HepG2 (cell line): ENCODE measurements around the gene ERF. TPM values are rescaled to one million over a fixed set of nuclear protein-coding genes. Genes with fewer than 3 reads are reported as not detected.

Experiments
- ARNTL ChIP-seq: sonication (generic); formaldehyde crosslinking; IDR thresholded peaks from 2 replicates; pipeline ENCODE4 v1.4.0; 2020; ENCODE audit warnings: mild to moderate bottlenecking, missing genetic modification reagents
- EED ChIP-seq: sonication (generic); formaldehyde crosslinking; IDR thresholded peaks from 2 replicates; pipeline ENCODE4 v1.5.0; 2020; ENCODE audit warnings: mild to moderate bottlenecking, missing genetic modification reagents
- ERF ChIP-seq: IDR thresholded peaks from 2 replicates; pipeline ENCODE4 v1.6.1; 2018; ENCODE audit warnings: missing biosample characterization, missing genetic modification reagents
- FOXO4 ChIP-seq: sonication (generic); formaldehyde crosslinking; conservative IDR thresholded peaks from 2 replicates; pipeline ENCODE4 v1.8.1; 2023; ENCODE audit warnings: missing genetic modification reagents
- KLF11 ChIP-seq: IDR thresholded peaks from 2 replicates; pipeline ENCODE4 v1.6.1; 2016; ENCODE audit warnings: missing compliant biosample characterization
- KLF15 ChIP-seq: sonication (generic); formaldehyde crosslinking; IDR thresholded peaks from 2 replicates; pipeline ENCODE4 v1.8.1; 2023; ENCODE audit warnings: borderline replicate concordance, mild to moderate bottlenecking, inconsistent platforms, missing genetic modification reagents, mixed read lengths
- MIER2 ChIP-seq: IDR thresholded peaks from 2 replicates; pipeline ENCODE4 v1.6.1; 2016; ENCODE audit warnings: missing biosample characterization, missing genetic modification reagents
- NR3C1 ChIP-seq: sonication (generic); formaldehyde crosslinking; IDR thresholded peaks from 2 replicates; pipeline ENCODE4 v1.4.0; 2020; ENCODE audit warnings: missing genetic modification reagents
- POLR2AphosphoS2 ChIP-seq: IDR thresholded peaks from 2 replicates; pipeline ENCODE4 v1.6.1; 2011; ENCODE audit warnings: low read depth, low read length, improper control_type of control experiment
- SRSF4 ChIP-seq: fragments of 200-400 bp; formaldehyde crosslinking; IDR thresholded peaks from one replicate; pipeline ENCODE4 v1.6.1; 2018; ENCODE audit warnings: mild to moderate bottlenecking, low read depth, low read length, moderate library complexity; ENCODE audit not compliant: poor library complexity, severe bottlenecking
- TARDBP ChIP-seq: sonication (generic); formaldehyde crosslinking; IDR thresholded peaks from 2 replicates; pipeline ENCODE4 v1.8.0; 2022; ENCODE audit warnings: mild to moderate bottlenecking, missing genetic modification reagents
- TGIF2 ChIP-seq: IDR thresholded peaks from 2 replicates; pipeline ENCODE4 v1.6.1; 2016; ENCODE audit warnings: control low read depth, missing compliant biosample characterization
- ZC3H13 ChIP-seq: sonication (generic); formaldehyde crosslinking; IDR thresholded peaks from 2 replicates; pipeline ENCODE4 v1.8.1; 2023; ENCODE audit warnings: mild to moderate bottlenecking, missing genetic modification reagents, moderate library complexity
- ZMYM2 ChIP-seq: sonication (generic); formaldehyde crosslinking; IDR thresholded peaks from 2 replicates; pipeline ENCODE4 v1.8.0; 2022; ENCODE audit warnings: mild to moderate bottlenecking, missing genetic modification reagents
- ZNF33B ChIP-seq: sonication (generic); formaldehyde crosslinking; IDR thresholded peaks from 2 replicates; pipeline ENCODE4 v1.5.1; 2020; ENCODE audit warnings: mild to moderate bottlenecking, missing genetic modification reagents
- ZNF343 ChIP-seq: sonication (generic); formaldehyde crosslinking; IDR thresholded peaks from 2 replicates; pipeline ENCODE4 v1.4.0; 2020; ENCODE audit warnings: mild to moderate bottlenecking, missing genetic modification reagents
- ZNF382 ChIP-seq: sonication (generic); formaldehyde crosslinking; IDR thresholded peaks from 2 replicates; pipeline ENCODE4 v1.5.0; 2020; ENCODE audit warnings: missing genetic modification reagents, mild to moderate bottlenecking, borderline replicate concordance
- ZNF557 ChIP-seq: sonication (generic); formaldehyde crosslinking; IDR thresholded peaks from 2 replicates; pipeline ENCODE4 v1.4.0; 2020; ENCODE audit warnings: missing genetic modification reagents
- ZNF670 ChIP-seq: sonication (generic); formaldehyde crosslinking; IDR thresholded peaks from 2 replicates; pipeline ENCODE4 v1.8.0; 2022; ENCODE audit warnings: mild to moderate bottlenecking, missing genetic modification reagents, borderline replicate concordance
- ZNF768 ChIP-seq: sonication (generic); formaldehyde crosslinking; IDR thresholded peaks from 2 replicates; pipeline ENCODE4 v1.4.0; 2020; ENCODE audit warnings: missing genetic modification reagents
- ZNF792 ChIP-seq: IDR thresholded peaks from 2 replicates; pipeline ENCODE4 v1.6.1; 2016
- ZNF83 ChIP-seq: sonication (generic); formaldehyde crosslinking; IDR thresholded peaks from 2 replicates; pipeline ENCODE4 v1.4.0; 2020; ENCODE audit warnings: missing genetic modification reagents, mild to moderate bottlenecking, borderline replicate concordance
- ZNF883 ChIP-seq: sonication (generic); formaldehyde crosslinking; IDR thresholded peaks from 2 replicates; pipeline ENCODE4 v1.5.1; 2020; ENCODE audit warnings: mild to moderate bottlenecking, missing genetic modification reagents; ENCODE audit errors: not compliant biosample characterization
- polyA plus RNA-seq, 8 experiments: library from polyadenylated mRNA; depleted of rRNA in 3 of 8; stranded (reverse) in 7 of 8; unstranded in 1 of 8; fragments of >200 nt; fragmentation: Illumina TruSeq in 4 of 8; extraction: Trizol in 4 of 8; gene quantifications; 2 replicates each; pipeline versions ENCODE4 v1.2.1 to v1.2.3, GENCODE V29; 2011 to 2016; ENCODE audit warnings: low read depth in 4 of 8, missing spikeins in 1 of 8, mixed read lengths in 1 of 8; ENCODE audit not compliant: insufficient read depth in 1 of 8
- total RNA-seq, 5 experiments: library from RNA; depleted of rRNA; stranded (reverse); fragments of >200 nt; fragmentation: Illumina TruSeq; extraction: Trizol; gene quantifications; 2 replicates each; pipeline ENCODE4 v1.2.3, GENCODE V29; 2016; ENCODE audit warnings: low read depth in 1 of 5
- TF ChIP-seq, protein P1 (sequence below): sonication (generic); formaldehyde crosslinking; IDR thresholded peaks from 2 replicates; pipeline ENCODE4 v1.4.0; 2020; ENCODE audit warnings: mild to moderate bottlenecking, missing genetic modification reagents
- TF ChIP-seq, protein P2 (sequence below): sonication (generic); formaldehyde crosslinking; IDR thresholded peaks from 2 replicates; pipeline ENCODE4 v1.5.1; 2020; ENCODE audit warnings: mild to moderate bottlenecking, missing genetic modification reagents, moderate library complexity
- TF ChIP-seq, protein P3 (sequence below): sonication (generic); formaldehyde crosslinking; IDR thresholded peaks from 2 replicates; pipeline ENCODE4 v1.5.0; 2020; ENCODE audit warnings: missing genetic modification reagents

The ERF gene
- total and polyA plus RNA-seq, 2 of the 13 experiments (the other 11 are each of a cell fraction or from before 2014, with no cell fraction given) = 67.1 to 69.9 TPM

GRCh38 chr19:42279902-42280814, 25.2 kb upstream of the ERF start (continued):
- 0 out of 2 replicates have a peak, but pooled peaks have one; percentile 28 for TF ChIP-seq MIER2
- no peak for TF ChIP-seq POLR2AphosphoS2
- peak; percentile 31; the same call in 1 of the 2 replicates for TF ChIP-seq ZNF768
- no peak for TF ChIP-seq FOXO4 (CRISPR knock-in tag)
- TF ChIP-seq KLF11 (CRISPR knock-in tag) = no peak
- TF ChIP-seq ZC3H13 (CRISPR knock-in tag) = no peak
- TF ChIP-seq ZMYM2 (CRISPR knock-in tag) = no peak
- no peak for TF ChIP-seq KLF15 (CRISPR knock-in tag)
- TF ChIP-seq, protein P1, sequence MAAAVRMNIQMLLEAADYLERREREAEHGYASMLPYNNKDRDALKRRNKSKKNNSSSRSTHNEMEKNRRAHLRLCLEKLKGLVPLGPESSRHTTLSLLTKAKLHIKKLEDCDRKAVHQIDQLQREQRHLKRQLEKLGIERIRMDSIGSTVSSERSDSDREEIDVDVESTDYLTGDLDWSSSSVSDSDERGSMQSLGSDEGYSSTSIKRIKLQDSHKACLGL = peak; percentile 93
- no peak for TF ChIP-seq ZNF883 (CRISPR knock-in tag)
- TF ChIP-seq ZNF792 (CRISPR knock-in tag) = 0 out of 2 replicates have a peak, but pooled peaks have one; percentile 17
- TF ChIP-seq ARNTL (CRISPR knock-in tag) = no peak
- TF ChIP-seq ERF (CRISPR knock-in tag) = no peak
- TF ChIP-seq ZNF382 (CRISPR knock-in tag) = no peak
- TF ChIP-seq EED (CRISPR knock-in tag) = no peak; the same call in 1 of the 2 replicates
- no peak for TF ChIP-seq ZNF557 (CRISPR knock-in tag)
- no peak for TF ChIP-seq NR3C1 (CRISPR knock-in tag)
- TF ChIP-seq, protein P2, sequence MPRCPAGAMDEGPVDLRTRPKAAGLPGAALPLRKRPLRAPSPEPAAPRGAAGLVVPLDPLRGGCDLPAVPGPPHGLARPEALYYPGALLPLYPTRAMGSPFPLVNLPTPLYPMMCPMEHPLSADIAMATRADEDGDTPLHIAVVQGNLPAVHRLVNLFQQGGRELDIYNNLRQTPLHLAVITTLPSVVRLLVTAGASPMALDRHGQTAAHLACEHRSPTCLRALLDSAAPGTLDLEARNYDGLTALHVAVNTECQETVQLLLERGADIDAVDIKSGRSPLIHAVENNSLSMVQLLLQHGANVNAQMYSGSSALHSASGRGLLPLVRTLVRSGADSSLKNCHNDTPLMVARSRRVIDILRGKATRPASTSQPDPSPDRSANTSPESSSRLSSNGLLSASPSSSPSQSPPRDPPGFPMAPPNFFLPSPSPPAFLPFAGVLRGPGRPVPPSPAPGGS (CRISPR knock-in tag) = no peak
- TF ChIP-seq SRSF4 = peak; percentile 61
- no peak for TF ChIP-seq ZNF83 (CRISPR knock-in tag)
- TF ChIP-seq, protein P3, sequence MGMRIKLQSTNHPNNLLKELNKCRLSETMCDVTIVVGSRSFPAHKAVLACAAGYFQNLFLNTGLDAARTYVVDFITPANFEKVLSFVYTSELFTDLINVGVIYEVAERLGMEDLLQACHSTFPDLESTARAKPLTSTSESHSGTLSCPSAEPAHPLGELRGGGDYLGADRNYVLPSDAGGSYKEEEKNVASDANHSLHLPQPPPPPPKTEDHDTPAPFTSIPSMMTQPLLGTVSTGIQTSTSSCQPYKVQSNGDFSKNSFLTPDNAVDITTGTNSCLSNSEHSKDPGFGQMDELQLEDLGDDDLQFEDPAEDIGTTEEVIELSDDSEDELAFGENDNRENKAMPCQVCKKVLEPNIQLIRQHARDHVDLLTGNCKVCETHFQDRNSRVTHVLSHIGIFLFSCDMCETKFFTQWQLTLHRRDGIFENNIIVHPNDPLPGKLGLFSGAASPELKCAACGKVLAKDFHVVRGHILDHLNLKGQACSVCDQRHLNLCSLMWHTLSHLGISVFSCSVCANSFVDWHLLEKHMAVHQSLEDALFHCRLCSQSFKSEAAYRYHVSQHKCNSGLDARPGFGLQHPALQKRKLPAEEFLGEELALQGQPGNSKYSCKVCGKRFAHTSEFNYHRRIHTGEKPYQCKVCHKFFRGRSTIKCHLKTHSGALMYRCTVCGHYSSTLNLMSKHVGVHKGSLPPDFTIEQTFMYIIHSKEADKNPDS (CRISPR knock-in tag) = no peak
- TF ChIP-seq ZNF33B (CRISPR knock-in tag) = no peak
- peak; percentile 80; the same call in 1 of the 2 replicates for TF ChIP-seq ZNF670 (CRISPR knock-in tag)
- peak; percentile 48; the same call in 1 of the 2 replicates for TF ChIP-seq ZNF343
- no peak for TF ChIP-seq TGIF2 (CRISPR knock-in tag)
- TF ChIP-seq TARDBP (CRISPR knock-in tag) = 0 out of 2 replicates have a peak, but pooled peaks have one; percentile 36
